Measurements from ENCODE around the gene FBXO33.

DNA sequence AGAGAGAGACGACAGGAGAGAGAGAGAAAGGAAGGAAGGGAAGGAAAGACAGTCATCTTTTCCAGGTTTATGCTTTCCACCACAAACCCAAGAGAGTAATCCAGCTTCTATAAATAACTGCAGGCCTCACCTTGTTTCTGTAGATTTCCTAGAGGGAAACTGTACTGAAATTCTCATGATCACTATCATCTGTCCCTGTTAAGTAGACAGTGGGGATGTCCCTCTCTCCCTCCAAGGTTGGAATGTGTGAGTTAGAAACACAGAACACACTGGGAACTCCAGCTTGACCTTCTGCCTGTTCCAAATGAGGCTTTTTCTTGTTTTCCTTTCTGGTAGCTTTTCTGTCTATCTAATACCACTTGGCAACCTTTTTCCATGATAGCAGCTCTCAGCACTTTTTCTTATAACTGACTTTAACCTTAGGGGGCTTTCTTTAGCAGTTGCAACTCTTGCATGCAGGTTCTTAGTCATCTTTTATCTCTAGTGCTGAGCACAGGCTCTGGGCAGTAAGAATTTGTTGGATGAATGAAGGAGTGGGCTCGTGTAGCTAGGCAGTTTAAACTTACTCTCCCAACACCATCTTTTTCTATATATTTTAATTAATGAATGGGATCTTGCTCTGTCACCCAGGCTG, 22.8 kb upstream of the FBXO33 start:
- TF ChIP-seq, protein P1, sequence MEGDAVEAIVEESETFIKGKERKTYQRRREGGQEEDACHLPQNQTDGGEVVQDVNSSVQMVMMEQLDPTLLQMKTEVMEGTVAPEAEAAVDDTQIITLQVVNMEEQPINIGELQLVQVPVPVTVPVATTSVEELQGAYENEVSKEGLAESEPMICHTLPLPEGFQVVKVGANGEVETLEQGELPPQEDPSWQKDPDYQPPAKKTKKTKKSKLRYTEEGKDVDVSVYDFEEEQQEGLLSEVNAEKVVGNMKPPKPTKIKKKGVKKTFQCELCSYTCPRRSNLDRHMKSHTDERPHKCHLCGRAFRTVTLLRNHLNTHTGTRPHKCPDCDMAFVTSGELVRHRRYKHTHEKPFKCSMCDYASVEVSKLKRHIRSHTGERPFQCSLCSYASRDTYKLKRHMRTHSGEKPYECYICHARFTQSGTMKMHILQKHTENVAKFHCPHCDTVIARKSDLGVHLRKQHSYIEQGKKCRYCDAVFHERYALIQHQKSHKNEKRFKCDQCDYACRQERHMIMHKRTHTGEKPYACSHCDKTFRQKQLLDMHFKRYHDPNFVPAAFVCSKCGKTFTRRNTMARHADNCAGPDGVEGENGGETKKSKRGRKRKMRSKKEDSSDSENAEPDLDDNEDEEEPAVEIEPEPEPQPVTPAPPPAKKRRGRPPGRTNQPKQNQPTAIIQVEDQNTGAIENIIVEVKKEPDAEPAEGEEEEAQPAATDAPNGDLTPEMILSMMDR (IDR thresholded peaks at IDR 0.05; ENCODE audit: low read length) = no peak
- no peak for TF ChIP-seq EZH2 (IDR thresholded peaks at IDR 0.05; ENCODE audit: borderline replicate concordance, low read length)

All from OCI-LY1 (cell line).